AG08396 (cell line): Measurements from ENCODE around the gene MYH9.

Experiments
- DNase-seq: peaks from one replicate; pipeline ENCODE4 v3.0.0; 2012; ENCODE audit warnings: low spot score, mixed read lengths

Gene MYH9

DNA sequence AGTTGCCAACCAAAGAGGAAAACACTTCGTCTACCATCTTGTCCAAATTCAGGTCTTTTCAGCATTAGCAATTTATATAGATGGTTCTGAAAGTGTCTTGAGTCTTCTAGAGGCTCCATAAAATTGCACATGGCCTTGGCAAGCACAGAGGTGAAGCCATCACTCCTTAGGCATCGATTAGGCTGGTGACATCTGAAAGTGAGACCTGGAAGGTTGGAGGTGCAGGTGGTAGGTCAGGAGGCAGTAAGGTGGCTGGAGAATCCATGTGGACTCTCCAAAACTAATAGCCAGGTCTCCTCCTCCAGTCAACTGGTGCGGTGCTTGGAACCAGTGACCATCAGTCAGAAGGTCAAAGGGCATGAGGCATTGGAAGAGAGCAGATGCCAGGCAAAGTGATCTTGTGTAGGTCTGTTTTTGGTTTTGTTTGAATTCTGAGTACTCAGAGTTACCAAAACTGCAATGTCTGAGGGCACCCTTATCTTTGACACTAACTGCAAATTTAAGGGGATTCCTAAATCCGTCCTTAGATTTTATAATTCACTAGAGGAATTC, 141.9 kb downstream of the MYH9 start:
- no peak for DNase-seq

DNA sequence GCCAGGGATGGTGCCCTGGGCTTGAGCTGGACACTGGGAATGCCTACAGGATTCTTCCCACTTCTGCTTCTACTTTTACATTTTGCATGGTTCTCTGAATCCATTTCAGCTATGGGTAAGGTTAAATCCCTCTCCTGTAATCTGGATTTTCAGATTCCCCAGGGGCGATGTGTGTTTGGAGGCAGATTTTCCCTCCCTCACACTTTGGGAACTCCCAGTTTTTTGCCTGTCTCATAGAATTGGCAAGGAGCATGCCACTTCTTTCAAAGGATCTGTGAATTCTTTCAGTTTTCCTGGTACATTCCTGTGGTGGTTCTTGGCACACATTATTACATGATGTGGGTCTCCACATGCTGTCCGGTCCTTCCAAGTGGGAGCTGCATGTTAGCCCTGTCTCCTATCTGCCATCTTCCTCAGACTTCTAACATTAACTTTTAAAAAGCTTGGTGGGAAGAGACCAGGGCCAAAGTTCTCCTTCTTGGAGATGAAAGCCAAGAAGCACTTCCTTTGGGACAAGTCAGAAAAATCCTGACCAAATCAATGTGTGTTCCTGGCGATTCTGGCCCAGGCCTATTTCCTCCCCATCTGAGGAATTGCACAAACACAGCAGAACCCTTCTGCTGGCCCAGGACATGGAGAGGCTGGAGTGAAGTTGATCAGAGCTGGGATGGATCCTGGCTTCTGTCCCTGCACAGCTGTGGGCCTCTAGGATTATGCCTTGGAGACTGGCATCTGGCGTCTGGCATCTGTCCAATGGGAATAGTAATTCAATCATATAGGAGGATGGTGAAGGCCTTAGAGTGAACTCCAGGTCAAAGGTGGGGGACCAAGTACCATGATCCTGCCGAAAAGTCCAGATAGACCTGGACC, 143.0 kb downstream of the MYH9 start:
- DNase-seq = no peak

DNA sequence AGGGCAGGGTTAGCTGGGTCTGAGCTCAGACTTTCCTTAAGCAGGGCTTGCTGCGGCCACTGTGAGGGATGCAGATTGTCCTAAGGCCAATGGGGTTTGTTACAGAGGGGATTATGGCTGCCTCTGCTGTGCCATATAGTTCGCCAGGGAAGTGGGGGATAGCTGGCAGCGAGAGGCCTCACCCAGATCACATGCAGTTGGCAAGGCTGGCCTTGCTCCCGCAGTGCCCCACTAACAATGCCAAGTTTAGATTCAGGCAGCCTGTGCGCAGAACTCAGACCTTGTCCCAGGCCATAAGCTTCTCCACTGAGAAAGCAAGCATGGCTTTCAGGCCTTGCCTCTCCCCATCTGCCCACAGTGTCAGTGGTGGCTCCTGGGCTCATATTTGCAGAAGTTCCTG, 143.8 kb downstream of the MYH9 start:
- no peak for DNase-seq

DNA sequence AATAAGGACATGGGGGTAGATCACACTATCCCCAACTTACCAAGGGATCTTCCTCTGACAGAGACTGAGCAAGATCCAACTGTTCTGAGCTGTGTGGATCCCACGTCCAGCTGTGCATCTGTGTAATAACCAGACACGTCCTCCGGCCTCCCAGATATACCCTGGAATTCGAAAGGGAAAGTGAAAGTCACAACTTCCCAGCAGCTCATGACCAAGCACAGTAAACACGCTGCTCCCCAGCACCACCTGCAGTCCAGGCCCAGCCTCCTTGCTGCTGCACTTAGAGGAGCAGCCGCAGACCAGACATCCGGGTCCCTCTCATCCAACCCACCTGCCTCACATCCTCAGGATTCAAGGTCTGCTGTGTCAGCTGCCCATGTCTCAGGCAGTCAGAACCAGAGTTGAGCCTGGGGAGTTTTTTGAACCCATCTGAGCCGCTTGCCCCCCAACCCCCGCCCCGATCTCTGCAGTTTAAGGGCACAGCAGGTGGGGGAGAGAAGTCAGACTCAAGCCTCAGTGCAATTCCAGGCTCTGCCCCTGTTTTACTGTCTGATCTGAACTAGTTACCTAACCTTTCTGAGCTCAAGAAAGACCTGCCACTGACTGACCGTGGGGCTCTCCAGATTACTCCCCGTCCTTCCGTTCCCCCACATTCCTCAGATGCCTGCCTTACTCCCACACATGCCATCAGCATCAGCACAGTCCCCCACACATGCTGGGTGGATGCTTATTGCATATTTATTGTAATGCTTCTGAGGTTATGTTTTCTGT, 148.2 kb downstream of the MYH9 start, which contains the start of gene APOL2:
Gene APOL2, minus strand, starts transcription at position 127 of the 771 bp plus-strand sequence. CDS start 6,365 bp downstream, outside the sequence.
- peak; percentile 89 for DNase-seq

DNA sequence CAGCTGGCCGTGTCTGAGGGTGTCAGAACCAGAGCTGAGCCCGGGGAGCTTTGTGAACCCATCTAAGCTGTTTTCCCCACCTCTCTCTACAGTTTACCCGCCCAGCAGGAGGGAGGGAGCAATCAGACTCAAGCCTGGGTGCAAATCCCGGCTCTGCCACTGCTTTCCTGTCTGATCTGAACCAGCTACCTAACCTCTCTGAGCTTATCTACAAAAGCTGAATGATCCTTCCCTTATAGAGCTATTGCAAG, 148.7 kb downstream of the MYH9 start:
- DNase-seq = no peak

DNA sequence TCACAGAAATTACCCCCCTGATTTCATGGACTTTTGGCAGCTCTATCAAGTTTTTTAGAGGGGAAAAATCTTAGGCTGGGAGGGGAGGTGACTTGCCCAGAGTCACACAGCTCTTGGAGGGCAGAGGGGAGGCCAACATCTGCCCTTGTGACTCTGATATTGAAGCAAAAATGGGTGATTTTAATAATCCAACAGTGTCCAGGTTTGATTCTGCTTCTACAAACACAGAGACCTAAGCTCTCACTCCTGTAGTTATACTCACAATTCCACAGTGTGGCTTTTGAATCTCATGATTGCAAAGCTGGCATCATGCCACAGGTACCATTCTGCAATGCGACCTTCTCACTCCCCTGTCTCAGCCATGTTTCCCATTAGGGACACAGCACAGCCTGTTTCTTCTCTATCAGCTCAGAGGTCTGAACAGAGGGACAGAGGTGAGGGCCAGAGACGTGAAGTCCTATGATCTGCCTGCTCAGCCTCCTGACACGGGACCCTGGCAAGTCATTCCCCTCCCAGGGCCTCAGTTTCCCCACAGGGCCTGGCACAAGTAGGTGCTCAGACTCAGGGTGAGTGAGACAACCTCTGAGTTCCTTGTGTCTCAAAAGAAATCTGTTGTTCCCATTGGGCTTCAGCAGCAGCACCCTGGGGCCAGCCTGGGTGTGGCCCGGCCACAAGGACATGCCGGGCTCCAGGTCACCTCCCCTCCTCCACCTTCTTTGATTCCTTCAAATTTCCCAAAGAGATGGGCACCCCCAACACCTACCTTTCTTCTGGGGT, 149.2 kb downstream of the MYH9 start:
- DNase-seq = no peak

DNA sequence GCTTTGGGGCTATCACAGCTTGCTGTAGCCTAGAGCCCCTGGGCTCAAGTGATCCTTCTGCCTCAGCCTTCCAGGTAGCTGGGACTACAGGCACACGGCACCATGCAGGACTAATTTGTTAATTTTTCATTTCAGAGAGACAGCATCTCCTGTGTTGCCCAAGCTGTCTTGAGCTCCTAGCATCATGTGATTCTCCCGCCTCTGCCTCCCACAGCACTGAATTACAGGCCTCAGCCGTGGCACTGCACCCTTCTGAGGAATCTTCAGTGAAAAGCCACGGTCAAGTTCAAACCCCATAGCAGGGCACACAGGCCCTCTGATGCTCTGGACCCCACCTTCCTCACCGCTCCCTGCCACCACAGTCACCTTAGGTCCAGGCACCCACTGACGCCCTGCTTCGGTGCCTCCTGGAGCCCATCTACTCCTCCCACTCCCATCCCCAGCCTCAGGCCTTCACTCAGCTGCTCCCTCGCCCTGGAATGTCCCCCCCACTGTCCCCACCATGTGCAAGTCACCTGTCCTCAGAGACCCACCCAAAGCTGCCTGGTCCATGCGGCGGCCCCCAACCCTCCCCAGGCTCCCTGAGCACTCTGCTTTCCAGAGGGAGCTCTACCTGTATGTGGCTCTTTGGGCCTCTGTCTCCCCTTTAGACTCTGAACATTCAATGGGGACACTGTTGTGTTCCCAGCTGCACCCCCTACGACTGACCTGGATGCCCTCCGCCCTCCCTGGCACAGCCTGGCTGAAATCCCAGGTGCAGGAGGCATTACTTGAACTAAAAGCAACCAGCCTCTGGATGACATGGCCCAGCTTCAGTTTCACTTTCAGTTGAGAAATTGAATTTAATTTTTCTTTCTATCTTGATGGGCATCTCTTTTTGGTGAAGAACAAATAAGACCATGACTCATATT, 150.1 kb downstream of the MYH9 start:
- DNase-seq = no peak

DNA sequence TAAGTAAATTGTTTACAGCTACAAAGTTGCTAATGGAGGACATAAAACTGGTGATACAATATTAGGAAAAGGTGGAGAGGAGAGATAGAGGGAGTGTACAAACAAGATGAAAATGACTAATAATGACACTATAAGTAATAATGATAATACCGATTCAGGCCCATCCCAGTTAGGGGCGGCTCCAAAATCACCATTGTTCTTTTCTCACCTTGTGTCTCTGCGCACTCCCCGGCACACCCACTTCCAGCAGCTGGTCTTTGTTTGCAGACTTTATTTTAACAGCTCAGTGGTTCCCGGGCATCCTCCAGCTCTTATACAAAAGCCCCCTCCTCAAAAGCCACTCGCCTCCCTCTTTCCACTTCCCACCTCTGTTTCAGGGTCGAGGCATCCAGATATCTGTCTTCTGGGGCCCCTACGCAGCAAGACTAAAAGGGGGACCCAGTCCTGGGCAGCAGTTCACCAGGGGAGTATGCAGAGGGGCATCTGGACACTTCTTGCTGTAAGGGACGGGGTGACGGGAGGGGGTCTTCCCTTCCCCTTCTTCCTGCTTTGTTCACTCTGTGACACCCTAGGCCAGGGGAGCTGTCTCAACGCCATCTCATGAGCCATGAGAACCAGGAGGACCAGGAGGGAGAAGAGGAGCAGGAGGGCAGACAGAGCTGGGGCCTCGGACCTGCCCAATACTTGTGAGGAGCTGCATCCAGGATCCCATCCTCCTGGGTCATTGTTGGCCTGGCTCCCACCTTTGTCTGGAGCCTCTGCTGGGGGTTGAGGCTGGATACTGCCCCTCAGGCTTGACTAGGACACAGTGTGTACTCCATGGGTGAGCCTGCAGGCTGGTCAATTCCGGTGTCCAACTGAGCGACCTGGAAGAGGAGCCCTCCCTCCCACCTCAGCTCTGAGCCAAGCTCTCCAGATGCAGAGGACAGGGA, 151.1 kb downstream of the MYH9 start:
- DNase-seq = no peak

DNA sequence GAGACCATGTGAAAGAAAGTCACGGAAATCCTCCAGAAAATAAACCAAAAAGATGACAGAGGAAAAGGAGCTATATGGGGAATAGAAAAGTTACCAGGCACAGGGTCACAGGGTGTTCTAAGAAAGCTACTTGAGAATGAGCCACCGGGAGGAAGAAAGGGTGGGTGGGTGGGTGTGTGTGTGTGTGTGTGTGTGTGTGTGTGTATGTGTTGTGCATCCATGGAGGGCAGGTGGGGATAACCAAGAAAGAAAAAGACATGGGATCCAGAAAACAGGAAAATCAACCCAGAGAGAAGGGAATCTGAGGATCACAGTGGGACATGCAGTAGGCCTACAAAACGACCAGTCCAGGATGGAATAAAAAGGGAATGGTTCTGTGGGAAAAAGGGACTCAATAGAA, 152.2 kb downstream of the MYH9 start:
- DNase-seq = no peak

DNA sequence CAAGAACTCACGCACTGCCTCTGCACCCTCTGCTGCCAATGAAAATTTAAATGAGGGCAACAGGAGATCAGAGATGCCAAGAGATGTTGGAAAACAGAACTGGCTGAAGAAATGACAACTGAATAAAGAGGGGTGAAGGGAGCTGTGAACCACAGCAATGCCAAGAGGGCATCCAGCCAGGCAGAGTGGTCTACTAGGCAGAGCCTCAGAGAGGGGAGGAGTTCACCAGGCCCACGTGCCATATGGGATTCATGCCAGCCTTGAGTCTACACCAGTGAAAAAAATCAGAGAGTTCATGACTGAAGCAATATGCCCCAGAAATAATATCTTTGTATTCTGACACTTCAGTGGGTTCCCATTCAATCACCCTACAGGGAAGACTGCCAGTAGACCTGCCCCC, 152.8 kb downstream of the MYH9 start:
- no peak for DNase-seq

DNA sequence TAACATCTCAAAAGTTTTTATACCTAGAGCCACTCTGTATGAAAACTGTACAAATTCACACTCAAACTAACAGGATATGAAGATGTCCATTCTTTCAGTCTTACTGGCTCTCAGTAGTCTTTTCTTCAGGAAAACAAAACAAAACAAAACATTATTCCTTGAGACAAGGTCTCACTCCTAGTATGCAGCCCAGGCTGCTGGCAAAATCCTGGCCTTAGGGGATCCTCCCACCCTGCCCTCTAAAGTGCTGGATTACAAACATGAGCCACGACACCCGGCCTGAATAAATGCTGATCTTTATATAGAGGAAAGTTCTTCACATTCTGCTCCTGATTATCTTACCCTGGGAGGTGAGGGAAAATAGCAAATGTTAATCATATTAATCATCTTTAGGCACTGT, 153.6 kb downstream of the MYH9 start:
- DNase-seq = no peak

DNA sequence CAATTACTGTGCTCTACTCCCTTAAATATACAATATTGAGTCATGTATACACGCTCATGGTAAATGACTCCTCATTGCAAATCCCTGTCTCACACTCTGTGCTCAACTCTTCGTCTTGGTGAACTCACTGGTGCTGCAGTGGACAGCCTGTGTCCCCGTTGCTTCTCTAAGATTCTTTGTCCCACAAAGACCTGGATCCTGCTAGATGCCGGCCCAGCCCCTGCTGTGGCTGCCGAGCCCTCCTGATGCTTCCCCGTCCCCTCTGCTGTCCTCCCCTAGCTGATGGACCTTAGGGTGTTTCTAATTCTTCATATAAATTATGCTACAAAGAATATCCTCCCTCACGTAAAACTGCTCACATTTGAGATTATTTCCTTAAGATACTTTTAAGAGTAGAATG, 154.0 kb downstream of the MYH9 start:
- DNase-seq = no peak

DNA sequence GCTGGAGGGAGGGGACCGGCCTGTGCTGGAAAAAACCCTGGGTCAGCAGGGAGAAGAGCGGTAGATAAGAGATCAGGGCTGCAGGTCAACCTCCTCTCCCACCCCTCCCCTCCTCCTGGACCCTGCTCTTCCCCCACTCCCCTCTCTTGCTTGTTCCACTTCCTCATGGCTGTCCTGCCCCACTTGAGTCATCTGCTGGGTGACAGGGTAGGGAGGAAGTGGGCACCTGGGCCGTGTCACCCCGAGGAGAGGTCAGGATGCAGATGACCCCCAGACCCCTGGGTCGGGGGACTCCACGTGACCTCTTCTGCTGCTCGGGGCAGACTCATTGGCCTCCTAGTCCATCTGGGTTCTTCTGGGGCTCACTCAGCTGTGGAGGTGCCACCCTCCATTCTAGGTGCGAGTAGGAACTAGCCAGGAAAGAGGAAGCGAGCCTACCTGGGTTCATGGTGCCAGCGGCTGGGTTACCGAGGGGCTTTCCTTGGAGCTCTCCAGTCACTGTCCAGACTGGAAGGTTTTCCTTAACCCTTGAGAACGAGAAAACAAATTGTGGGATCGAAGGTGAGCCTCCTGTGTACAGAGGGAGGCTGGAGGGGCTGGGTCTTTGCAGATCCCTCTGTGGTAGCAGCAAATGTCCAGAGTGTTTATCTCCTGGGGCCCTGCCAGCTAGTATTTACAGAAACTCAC, 154.9 kb downstream of the MYH9 start:
- no peak for DNase-seq
